Esophagus muscularis mucosa (tissue), 3 donors: ENCODE measurements around the gene PCBP4.

ENCODE experiments used
- CTCF ChIP-seq, 3 experiments: fragments of 200-600 bp in 2 of 3; fragments of 450-650 bp in 1 of 3; sonication (generic) in 2 of 3; IDR thresholded peaks; one replicate each; pipeline ENCODE4 v1.5.1; 2017 to 2019; ENCODE audit warnings: antibody characterized with exemption in 3 of 3, mild to moderate bottlenecking in 2 of 3, moderate library complexity in 1 of 3
- POLR2A ChIP-seq: fragments of 450-650 bp; IDR thresholded peaks from one replicate; pipeline ENCODE4 v1.6.1; 2017; ENCODE audit warnings: antibody characterized with exemption, moderate library complexity, mild to moderate bottlenecking, low read depth

GRCh38 chr3:51908026-51908425 lies 59.2 kb downstream of the PCBP4 start:
- TF ChIP-seq CTCF (IDR thresholded peaks at IDR 0.05) (no peak), POLR2A (no peak)
